PC-9 (cell line): ENCODE measurements around the gene C2CD2. TPM values are rescaled to one million over a fixed set of nuclear protein-coding genes. Genes with fewer than 3 reads are reported as not detected.

Source experiments
- BruUV-seq: library from RNA; stranded (reverse); fragments of 400-500 nt; replicated peaks from 2 replicates; lab custom pipeline; 2021; lab: Mats Ljungman, UMichigan
- CTCF ChIA-PET: fragments of 300-600 bp; sonication (Branson Sonifier 250); formaldehyde crosslinking; loops from one replicate; lab custom pipeline; 2022; ENCODE audit warnings: antibody characterized with exemption; lab: Charles Lee
- POLR2A ChIA-PET: fragments of 300-600 bp; sonication (Branson Sonifier 250); formaldehyde crosslinking; loops from one replicate; lab custom pipeline; 2022; ENCODE audit warnings: antibody characterized with exemption; ENCODE audit not compliant: unreplicated experiment; lab: Charles Lee
- DNase-seq, 2 experiments: peaks; one replicate each; pipeline versions ENCODE4 v3.0.0 to v3.0.0-alpha.2; 2015 to 2022; ENCODE audit warnings: mixed read lengths in 1 of 2
- H2AFZ ChIP-seq: fragments of 200-600 bp; sonication (generic); 2 replicates; pipeline ENCODE4 v1.8.1; 2017; ENCODE audit warnings: antibody characterized with exemption
- H3F3A ChIP-seq: fragments of 200-600 bp; sonication (generic); 2 replicates; pipeline ENCODE4 v1.8.1; 2017; ENCODE audit warnings: antibody characterized with exemption, mild to moderate bottlenecking, low read depth; ENCODE audit not compliant: insufficient read depth
- H3K27ac ChIP-seq: fragments of 200-600 bp; sonication (generic); 2 replicates; pipeline ENCODE4 v1.6.1; 2016; ENCODE audit warnings: mixed run types
- H3K27me3 ChIP-seq: fragments of 200-600 bp; sonication (generic); 2 replicates; pipeline ENCODE4 v1.6.1; 2016; ENCODE audit warnings: low read depth, mixed run types; ENCODE audit not compliant: insufficient read depth
- H3K36me3 ChIP-seq: fragments of 200-600 bp; sonication (generic); 2 replicates; pipeline ENCODE4 v1.6.1; 2016; ENCODE audit warnings: low read depth, mixed run types
- H3K4me1 ChIP-seq: fragments of 200-600 bp; sonication (generic); replicated peaks from 2 replicates; pipeline ENCODE4 v1.6.1; 2016; ENCODE audit warnings: mixed run types; ENCODE audit not compliant: insufficient read depth
- H3K4me2 ChIP-seq: fragments of 200-600 bp; sonication (generic); 2 replicates; pipeline ENCODE4 v1.6.1; 2017; ENCODE audit warnings: mixed run types
- H3K4me3 ChIP-seq: fragments of 200-600 bp; sonication (generic); 2 replicates; pipeline ENCODE4 v1.6.1; 2016; ENCODE audit warnings: mixed run types
- H3K79me2 ChIP-seq: fragments of 200-600 bp; sonication (generic); 2 replicates; pipeline ENCODE4 v1.6.1; 2017; ENCODE audit warnings: low read depth, mixed run types
- H3K9me2 ChIP-seq: fragments of 200-600 bp; sonication (generic); 2 replicates; pipeline ENCODE4 v1.8.1; 2017; ENCODE audit warnings: mild to moderate bottlenecking; ENCODE audit not compliant: insufficient read depth
- H3K9me3 ChIP-seq: fragments of 200-600 bp; sonication (generic); 2 replicates; pipeline ENCODE4 v1.8.1; 2016; ENCODE audit warnings: low read depth; ENCODE audit not compliant: insufficient read depth
- H4K20me1 ChIP-seq: fragments of 200-600 bp; sonication (generic); 2 replicates; pipeline ENCODE4 v1.8.1; 2017; ENCODE audit not compliant: insufficient read depth
- CTCF ChIP-seq: fragments of 200-600 bp; sonication (generic); conservative IDR thresholded peaks from 2 replicates; pipeline ENCODE4 v1.6.1; 2017; ENCODE audit warnings: mixed run types, antibody characterized with exemption, mild to moderate bottlenecking, moderate library complexity
- EZH2 ChIP-seq: fragments of 200-600 bp; sonication (generic); IDR thresholded peaks from 2 replicates; pipeline ENCODE4 v1.8.0; 2017; ENCODE audit warnings: antibody characterized with exemption, low read depth
- intact Hi-C: fragments of 100-400 bp; cut with micrococcal nuclease; formaldehyde crosslinking; loops from one replicate; pipeline ENCODE4 v1.10.0; 2022; ENCODE audit not compliant: unreplicated experiment
- total RNA-seq: library from RNA; stranded (reverse); gene quantifications from 2 replicates; pipeline ENCODE4 v1.2.3, GENCODE V29; 2021

Gene C2CD2
- total RNA-seq, 1 experiment from 2014 or later, result 26.8 TPM

- Histone ChIP-seq H3K79me2 (no peaks in the 10 kb centered on the region), H3K4me3 (no peak overlapping the region), H2AFZ (no peak overlapping the region), H3K27ac (no peak overlapping the region), H3K4me1 (no peaks in the 10 kb centered on the region), H3F3A (no peaks in the 10 kb centered on the region), H3K9me3 (no peaks in the 10 kb centered on the region), H3K36me3 (no peaks in the 10 kb centered on the region), H4K20me1 (no peaks in the 10 kb centered on the region), H3K27me3 (no peaks in the 10 kb centered on the region), H3K9me2 (no peaks in the 10 kb centered on the region), H3K4me2 (no peak overlapping the region)
- TF ChIP-seq CTCF (no peak), EZH2 (no peak)
- ChIA-PET CTCF (no interaction called here), POLR2A (interaction anchor here (0.7 kb wide), 1 partner anchor 79 kb away, joined by 3 read pairs; no protein-coding TSS in a partner anchor)
- BruUV-seq, result no TSS peak
- DNase-seq, result no peak
- intact Hi-C loops, result no loop called here
Observed at GRCh38 chr21:41854426-41854995, 99.3 kb downstream of the C2CD2 start.

- no peak overlapping the region for H2AFZ ChIP-seq
- no peak for DNase-seq
- peaks cover 3% of the 10 kb centered on the region; the same call in 1 of the 2 replicates for H3F3A ChIP-seq
- no peaks in the 10 kb centered on the region for H3K9me3 ChIP-seq
- H3K27me3 ChIP-seq, result no peaks in the 10 kb centered on the region
- H3K4me1 ChIP-seq, result no peaks in the 10 kb centered on the region
- ChIA-PET CTCF (no interaction called here), POLR2A (no interaction called here)
- H3K4me3 ChIP-seq, result no peak overlapping the region
- no peaks in the 10 kb centered on the region for H3K36me3 ChIP-seq
- intact Hi-C loops, result no loop called here
- no peak for TF ChIP-seq EZH2
- TF ChIP-seq CTCF, result no peak
- H3K4me2 ChIP-seq, result no peak overlapping the region
- H3K27ac ChIP-seq, result no peak overlapping the region
- H4K20me1 ChIP-seq, result no peaks in the 10 kb centered on the region
- no TSS peak for BruUV-seq
- no peaks in the 10 kb centered on the region for H3K79me2 ChIP-seq
- H3K9me2 ChIP-seq, result no peaks in the 10 kb centered on the region
Observed at GRCh38 chr21:41852929-41853320, 100.9 kb downstream of the C2CD2 start.

- Histone ChIP-seq H3F3A (peaks cover 3% of the 10 kb centered on the region; the same call in 1 of the 2 replicates), H3K4me1 (no peaks in the 10 kb centered on the region), H2AFZ (no peak overlapping the region), H3K27ac (no peak overlapping the region), H3K4me2 (no peak overlapping the region), H4K20me1 (no peaks in the 10 kb centered on the region), H3K36me3 (no peaks in the 10 kb centered on the region), H3K9me2 (no peaks in the 10 kb centered on the region), H3K27me3 (no peaks in the 10 kb centered on the region), H3K79me2 (no peaks in the 10 kb centered on the region), H3K4me3 (no peak overlapping the region), H3K9me3 (no peaks in the 10 kb centered on the region)
- intact Hi-C loops, result no loop called here
- DNase-seq, result no peak
- no TSS peak for BruUV-seq
- CTCF ChIA-PET, result no interaction called here
- TF ChIP-seq CTCF (no peak), EZH2 (no peak)
- POLR2A ChIA-PET, result no interaction called here
Observed at GRCh38 chr21:41852151-41852928, 101.5 kb downstream of the C2CD2 start.
